ENCODE data around the gene CBX7.
"Not testable (repeated sequence)": the region's sequence is repeated elsewhere in the genome, so short reads cannot be mapped to it uniquely, and the experiment has no call there.

Gene CBX7

DNA sequence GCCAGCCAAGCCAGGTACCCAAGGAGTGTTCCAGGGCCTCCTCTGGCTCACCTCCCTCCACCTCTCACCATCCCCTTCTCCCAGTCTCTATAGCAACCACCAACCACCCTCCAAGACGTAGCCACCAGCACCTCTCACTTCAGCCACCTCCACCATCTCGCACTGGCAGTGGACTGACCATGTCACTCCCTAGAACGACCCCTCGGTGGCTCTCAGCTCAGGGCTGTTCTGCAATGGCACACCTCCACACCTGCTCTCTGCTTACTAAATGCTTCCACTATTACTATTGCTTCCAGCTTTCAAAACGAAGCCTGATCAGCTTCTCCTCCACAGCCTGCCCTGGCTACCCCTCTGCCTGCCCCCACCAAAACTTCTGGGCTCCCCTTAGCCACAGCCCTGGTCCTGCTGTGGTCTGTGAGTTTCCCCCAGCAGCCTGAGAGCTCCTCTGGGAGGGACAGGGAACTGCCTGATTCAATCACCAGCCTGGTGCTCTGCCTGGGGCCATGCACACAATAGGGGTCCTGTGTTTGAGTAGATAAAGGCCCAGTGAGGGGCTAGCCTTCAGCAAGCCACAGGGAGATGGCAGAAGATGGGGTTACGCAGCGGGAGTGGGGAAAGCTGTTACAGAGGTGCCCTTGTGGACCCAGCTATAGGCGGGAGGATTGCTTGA lies 17.5 kb upstream of the CBX7 start:
- no peak overlapping the region for H3K27ac ChIP-seq
- TF ChIP-seq CTCF (IDR thresholded peaks at IDR 0.05), result no peak
- no peak for TF ChIP-seq ZFX (IDR thresholded peaks at IDR 0.05; ENCODE audit: borderline replicate concordance)

DNA sequence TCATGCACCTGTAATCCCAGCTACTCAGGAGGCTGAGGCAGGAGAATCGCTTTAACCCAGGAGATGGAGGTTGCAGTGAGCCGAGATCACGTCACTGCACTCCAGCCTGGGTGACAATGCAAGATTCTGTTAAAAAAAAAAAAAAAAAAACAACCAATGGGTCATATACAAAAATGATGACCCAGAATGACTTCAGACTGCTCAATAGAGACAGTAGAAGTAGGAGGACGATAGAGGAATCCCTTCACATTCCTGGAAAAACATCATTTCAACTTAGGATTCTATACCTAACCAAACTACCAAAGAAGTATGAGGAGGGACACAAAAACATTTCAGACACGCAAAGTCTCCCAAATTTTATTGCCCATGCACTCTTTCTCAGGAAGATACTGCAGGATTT lies 14.1 kb upstream of the CBX7 start:
- TF ChIP-seq ZFX (IDR thresholded peaks at IDR 0.05; ENCODE audit: borderline replicate concordance) (no peak), CTCF (IDR thresholded peaks at IDR 0.05) (no peak)
- no peak overlapping the region for H3K27ac ChIP-seq

DNA sequence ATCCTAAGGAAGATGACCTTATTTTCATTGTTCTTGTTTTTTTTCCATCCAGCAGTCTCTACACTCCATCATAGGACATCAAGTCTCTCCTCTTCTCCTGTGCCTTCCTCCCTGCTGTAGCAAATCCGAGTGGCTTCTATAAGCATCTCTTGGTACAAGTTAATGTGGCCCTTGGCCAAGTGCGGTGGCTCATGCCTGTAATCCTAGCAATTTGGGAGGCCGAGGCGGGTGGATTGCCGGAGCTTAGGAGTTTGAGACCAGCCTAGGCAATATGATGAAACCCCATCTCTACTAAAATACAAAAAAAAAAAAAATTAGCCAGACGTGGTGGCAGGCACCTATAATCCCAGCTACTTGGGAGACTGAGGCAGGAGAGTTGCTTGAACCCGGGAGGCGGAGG lies 3.6 kb upstream of the CBX7 start:
- H3K27ac ChIP-seq, result not testable (repeated sequence)

- no peak for TF ChIP-seq CTCF (IDR thresholded peaks at IDR 0.05)
- TF ChIP-seq ZFX (IDR thresholded peaks at IDR 0.05; ENCODE audit: borderline replicate concordance), result no peak
Measured at GRCh38 chr22:39155421-39155820, 2.9 kb upstream of the CBX7 start.

DNA sequence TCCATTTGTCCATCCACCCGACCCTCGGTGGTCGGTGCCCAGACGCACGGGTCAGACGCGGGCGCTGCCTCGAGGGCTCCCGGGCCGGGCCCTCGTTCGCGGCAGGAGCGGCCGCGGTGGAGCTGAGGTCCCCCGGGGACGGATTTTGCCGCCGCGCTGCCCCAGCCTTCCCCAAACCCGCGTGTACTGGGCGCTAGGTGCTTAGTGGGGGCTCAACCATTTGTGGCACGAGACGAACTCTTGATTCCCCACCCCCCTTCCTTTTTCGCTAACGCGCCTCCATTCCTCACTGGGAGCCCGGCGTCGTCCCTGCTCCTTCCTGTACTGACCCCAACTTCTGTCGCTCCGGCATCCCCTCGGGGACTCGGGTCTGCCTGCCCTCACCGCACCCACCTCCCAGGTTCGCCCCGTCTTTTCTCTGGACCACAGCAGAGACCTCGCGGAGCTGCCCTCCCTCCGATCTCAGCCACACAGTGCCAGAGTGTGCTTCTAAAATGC lies 789 bp upstream of the CBX7 start:
- no peak overlapping the region for H3K27ac ChIP-seq
- TF ChIP-seq ZFX (IDR thresholded peaks at IDR 0.05; ENCODE audit: borderline replicate concordance) (no peak), CTCF (IDR thresholded peaks at IDR 0.05) (no peak)

More at GRCh38 chr22:39155421-39155820, 2.9 kb upstream of the CBX7 start:
- no peak overlapping the region for H3K27ac ChIP-seq

- peak overlapping the region; percentile 78 for H3K27ac ChIP-seq
- TF ChIP-seq ZFX (IDR thresholded peaks at IDR 0.05; ENCODE audit: borderline replicate concordance) (no peak), CTCF (IDR thresholded peaks at IDR 0.05) (no peak)
Measured at GRCh38 chr22:39152024-39152510, 413 bp downstream of the CBX7 start.

DNA sequence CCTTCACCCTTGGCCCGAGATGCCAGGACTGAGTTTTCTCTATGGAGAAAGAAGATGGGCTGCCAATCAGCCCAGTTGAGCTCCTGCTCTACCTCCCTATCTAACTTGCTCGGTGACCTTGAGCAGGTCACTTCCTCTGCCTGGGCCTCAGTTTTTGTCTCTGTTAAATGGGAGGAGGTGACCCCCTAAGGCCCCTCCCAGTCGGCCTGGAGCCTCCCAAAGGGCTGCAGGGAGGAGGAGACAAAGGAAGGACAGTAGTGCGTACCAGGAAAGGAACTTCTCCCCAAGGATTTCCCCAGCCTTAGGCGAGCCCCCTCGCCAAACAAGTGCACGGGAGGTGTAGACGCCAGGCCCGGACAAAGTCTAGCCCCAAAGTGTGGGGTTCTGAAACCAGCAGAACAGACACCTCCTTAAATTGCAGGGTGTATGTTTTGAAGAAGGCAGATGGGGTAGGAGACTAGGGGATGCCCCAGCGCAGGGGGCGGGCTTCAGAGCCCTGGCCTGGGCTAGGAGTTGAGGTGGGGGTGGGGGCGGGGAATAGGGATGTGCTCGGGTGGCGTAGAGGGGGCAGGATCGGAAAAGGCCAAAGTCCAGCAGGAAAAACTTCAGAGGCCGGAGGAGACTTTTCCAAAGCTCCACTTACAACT lies 1.0 kb downstream of the CBX7 start:
- no peak for TF ChIP-seq CTCF (IDR thresholded peaks at IDR 0.05)
- TF ChIP-seq ZFX (IDR thresholded peaks at IDR 0.05; ENCODE audit: borderline replicate concordance), result no peak
- peak overlapping the region; percentile 78 for H3K27ac ChIP-seq
